GM19035 (cell line): ENCODE measurements around the gene AP2M1.
"Not testable (repeated sequence)": the region's sequence is repeated elsewhere in the genome, so short reads cannot be mapped to it uniquely, and the experiment has no call there.

ENCODE experiments used
- ATAC-seq: cut with Tn5 transposase; IDR thresholded peaks from one replicate; pipeline ENCODE4 v1.9.1; 2021; ENCODE audit not compliant: unreplicated experiment

Gene AP2M1

GRCh38 chr3:184174646-184175492 lies at the start of gene AP2M1:
AP2M1 (plus strand) TSS chr3:184174855; CDS start chr3:184176994, 2,139 bp downstream.
- ATAC-seq: peak; percentile 97

- ATAC-seq: no peak
Measured at GRCh38 chr3:184126006-184126405, 48.6 kb upstream of the AP2M1 start.

GRCh38 chr3:184129012-184129411 lies 45.6 kb upstream of the AP2M1 start:
- ATAC-seq: no peak

- no peak for ATAC-seq
Measured at GRCh38 chr3:184132945-184133344, 41.7 kb upstream of the AP2M1 start.

- peak; percentile 19 for ATAC-seq
Measured at GRCh38 chr3:184133840-184134745, 40.6 kb upstream of the AP2M1 start.

GRCh38 chr3:184134746-184135148 lies 39.9 kb upstream of the AP2M1 start:
- ATAC-seq: no peak

GRCh38 chr3:184135149-184135910 lies 39.3 kb upstream of the AP2M1 start, which contains the start of gene EIF2B5:
EIF2B5 (plus strand) TSS chr3:184135358; CDS start chr3:184135386, 28 bp downstream.
- peak; percentile 86 for ATAC-seq

- no peak for ATAC-seq
Measured at GRCh38 chr3:184135911-184136260, 38.8 kb upstream of the AP2M1 start.

- no peak for ATAC-seq
Measured at GRCh38 chr3:184140436-184140835, 34.2 kb upstream of the AP2M1 start.

- ATAC-seq: no peak
Measured at GRCh38 chr3:184142199-184142598, 32.5 kb upstream of the AP2M1 start.

GRCh38 chr3:184143327-184143726 lies 31.3 kb upstream of the AP2M1 start:
- no peak for ATAC-seq

- no peak for ATAC-seq
Measured at GRCh38 chr3:184144505-184144904, 30.1 kb upstream of the AP2M1 start.

GRCh38 chr3:184145111-184145524 lies 29.5 kb upstream of the AP2M1 start:
- no peak for ATAC-seq

- no peak for ATAC-seq
Measured at GRCh38 chr3:184145751-184146270, 28.8 kb upstream of the AP2M1 start.

GRCh38 chr3:184148076-184148475 lies 26.6 kb upstream of the AP2M1 start:
- ATAC-seq: no peak

- no peak for ATAC-seq
Measured at GRCh38 chr3:184149123-184149522, 25.5 kb upstream of the AP2M1 start.

GRCh38 chr3:184149770-184150169 lies 24.9 kb upstream of the AP2M1 start:
- not testable (repeated sequence) for ATAC-seq

- peak; percentile 87 for ATAC-seq
Measured at GRCh38 chr3:184154885-184155643, 19.6 kb upstream of the AP2M1 start, which contains the start of gene DVL3. DVL3 (plus strand) TSS chr3:184155377; CDS start chr3:184155636, 259 bp downstream.

- ATAC-seq: peak; percentile 33
Measured at GRCh38 chr3:184155644-184156521, 18.8 kb upstream of the AP2M1 start.
